ENCODE results near the gene SCMH1. TPM values are rescaled to one million over a fixed set of nuclear protein-coding genes. Genes with fewer than 3 reads are reported as not detected.

SCMH1 gene
- total and polyA plus RNA-seq, 2 experiments from 2014 or later: 15.0 to 19.4 TPM

GRCh38 chr1:40998668-40999067 lies 243.4 kb downstream of the SCMH1 start:
- peaks cover 34% of the 10 kb centered on the region for H4K20me1 ChIP-seq (replicated peaks; ENCODE audit: insufficient read depth)
- Mint-ChIP-seq H3K9me3 (no peaks in the 10 kb centered on the region; the same call in 2 of the 3 replicates), H3K27ac (no peak overlapping the region), H3K36me3 (ENCODE audit: low read depth) (peaks cover 95% of the 10 kb centered on the region), H3K27me3 (ENCODE audit: insufficient read depth, low read depth, poor library complexity) (no peaks in the 10 kb centered on the region), H3K4me1 (no peaks in the 10 kb centered on the region), H3K4me3 (no peak overlapping the region)
- H3K36me3 ChIP-seq (ENCODE audit: insufficient read depth): peaks cover 84% of the 10 kb centered on the region
- H3K27me3 ChIP-seq (ENCODE audit: insufficient read depth): no peaks in the 10 kb centered on the region
- no peak for ATAC-seq
- H2AFZ ChIP-seq: no peak overlapping the region
- H3K4me1 ChIP-seq (ENCODE audit: insufficient read depth): no peaks in the 10 kb centered on the region
- peaks cover 40% of the 10 kb centered on the region for H3K79me2 ChIP-seq (replicated peaks; ENCODE audit: insufficient read depth)
- no peaks in the 10 kb centered on the region for H3K9me2 ChIP-seq (ENCODE audit: insufficient read depth)
- TF ChIP-seq JUNB (IDR thresholded peaks at IDR 0.05; ENCODE audit: unreplicated experiment) (no peak), ZNF114 (CRISPR knock-in tag; IDR thresholded peaks at IDR 0.05) (no peak), STAT1 (IDR thresholded peaks at IDR 0.05; ENCODE audit: unreplicated experiment) (no peak), EZH2phosphoT487 (IDR thresholded peaks at IDR 0.05; ENCODE audit: unreplicated experiment) (no peak), REST (IDR thresholded peaks at IDR 0.05; ENCODE audit: unreplicated experiment) (no peak)
- DNase-seq (ENCODE audit: low spot score): no peak
- no peak overlapping the region for H3K27ac ChIP-seq (ENCODE audit: low read depth)
- no peaks in the 10 kb centered on the region for H3F3A ChIP-seq (replicated peaks; ENCODE audit: low read depth)
- no peak overlapping the region for H3K4me3 ChIP-seq
- no peak overlapping the region for H3K4me2 ChIP-seq

- no peak for TF ChIP-seq REST (IDR thresholded peaks at IDR 0.05; ENCODE audit: unreplicated experiment)
- no peak for TF ChIP-seq POLR2AphosphoS5 (IDR thresholded peaks at IDR 0.05; ENCODE audit: low read depth)
- no peak for TF ChIP-seq CREB1 (CRISPR knock-in tag; IDR thresholded peaks at IDR 0.05; ENCODE audit: low read depth)
- no peak for TF ChIP-seq EZH2 (IDR thresholded peaks at IDR 0.05; ENCODE audit: low read depth, unreplicated experiment)
- Histone ChIP-seq H3K4me2 (no peak overlapping the region), H3K4me1 (ENCODE audit: insufficient read depth) (no peaks in the 10 kb centered on the region), H3K4me3 (no peak overlapping the region), H3F3A (replicated peaks; ENCODE audit: low read depth) (no peaks in the 10 kb centered on the region), H3K27me3 (ENCODE audit: insufficient read depth) (no peaks in the 10 kb centered on the region), H2AFZ (no peak overlapping the region), H3K9me2 (ENCODE audit: insufficient read depth) (no peaks in the 10 kb centered on the region), H3K27ac (ENCODE audit: low read depth) (no peak overlapping the region), H3K79me2 (replicated peaks; ENCODE audit: insufficient read depth) (peaks cover 46% of the 10 kb centered on the region), H3K36me3 (ENCODE audit: insufficient read depth) (peaks cover 79% of the 10 kb centered on the region), H4K20me1 (replicated peaks; ENCODE audit: insufficient read depth) (peaks cover 39% of the 10 kb centered on the region)
- Mint-ChIP-seq H3K9me3 (no peaks in the 10 kb centered on the region; the same call in 2 of the 3 replicates), H3K27me3 (ENCODE audit: insufficient read depth, low read depth, poor library complexity) (no peaks in the 10 kb centered on the region), H3K4me1 (no peaks in the 10 kb centered on the region), H3K36me3 (ENCODE audit: low read depth) (peaks cover 95% of the 10 kb centered on the region), H3K4me3 (no peak overlapping the region), H3K27ac (no peak overlapping the region)
- DNase-seq (ENCODE audit: low spot score) (no peak), ATAC-seq (no peak)
Observed at GRCh38 chr1:40997096-40997495, 245.0 kb downstream of the SCMH1 start.
